Measurements from ENCODE around the gene TMEM108. TPM values are rescaled to one million over a fixed set of nuclear protein-coding genes. Genes with fewer than 3 reads are reported as not detected.

Gene TMEM108
- total RNA-seq, 3 donors from 2014 or later = not detected

- Mint-ChIP-seq H3K4me1 (ENCODE audit: low read depth) (peaks cover 3% of the 10 kb centered on the region), H3K4me3 (no peak overlapping the region)
These were observed 2.7 kb downstream of the TMEM108 start for GRCh38 chr3:133040696-133041523.

GRCh38 chr3:133041524-133041829 lies 3.3 kb downstream of the TMEM108 start:
- H3K4me3 Mint-ChIP-seq = no peak overlapping the region
- H3K36me3 Mint-ChIP-seq (ENCODE audit: insufficient read depth) = no peaks in the 10 kb centered on the region
- no peak for DNase-seq
- ATAC-seq = no peak
- peaks cover 35% of the 10 kb centered on the region for H3K27me3 Mint-ChIP-seq (ENCODE audit: low read depth)
- H3K4me1 Mint-ChIP-seq (ENCODE audit: low read depth) = peaks cover 3% of the 10 kb centered on the region
- H3K9me3 Mint-ChIP-seq = no peaks in the 10 kb centered on the region

More at GRCh38 chr3:133040696-133041523, 2.7 kb downstream of the TMEM108 start:
- Mint-ChIP-seq H3K9me3 (no peaks in the 10 kb centered on the region), H3K36me3 (ENCODE audit: insufficient read depth) (no peaks in the 10 kb centered on the region), H3K27me3 (ENCODE audit: low read depth) (peaks cover 39% of the 10 kb centered on the region)
- DNase-seq (no peak), ATAC-seq (no peak)

GRCh38 chr3:133042778-133043177 lies 4.6 kb downstream of the TMEM108 start:
- Mint-ChIP-seq H3K4me3 (no peak overlapping the region), H3K9me3 (no peaks in the 10 kb centered on the region), H3K36me3 (ENCODE audit: insufficient read depth) (no peaks in the 10 kb centered on the region), H3K27me3 (ENCODE audit: low read depth) (peaks cover 25% of the 10 kb centered on the region), H3K4me1 (ENCODE audit: low read depth) (peaks cover 3% of the 10 kb centered on the region)
- DNase-seq (no peak), ATAC-seq (no peak)

- H3K36me3 Mint-ChIP-seq (ENCODE audit: insufficient read depth) = no peaks in the 10 kb centered on the region
- peaks cover 2% of the 10 kb centered on the region for H3K27me3 Mint-ChIP-seq (ENCODE audit: low read depth)
- no peak overlapping the region for H3K4me3 Mint-ChIP-seq
- no peaks in the 10 kb centered on the region for H3K9me3 Mint-ChIP-seq
- no peaks in the 10 kb centered on the region for H3K4me1 Mint-ChIP-seq (ENCODE audit: low read depth)
- DNase-seq = no peak
- ATAC-seq = no peak
These were observed 9.8 kb downstream of the TMEM108 start for GRCh38 chr3:133047980-133048379.

- no peak for ATAC-seq
- Mint-ChIP-seq H3K27me3 (ENCODE audit: low read depth) (peaks cover 2% of the 10 kb centered on the region), H3K4me3 (no peak overlapping the region), H3K9me3 (no peaks in the 10 kb centered on the region), H3K36me3 (ENCODE audit: insufficient read depth) (no peaks in the 10 kb centered on the region), H3K4me1 (ENCODE audit: low read depth) (no peaks in the 10 kb centered on the region)
- DNase-seq = no peak
These were observed 11.3 kb downstream of the TMEM108 start for GRCh38 chr3:133049491-133049890.

GRCh38 chr3:133050891-133051290 lies 12.7 kb downstream of the TMEM108 start:
- peaks cover 2% of the 10 kb centered on the region for H3K27me3 Mint-ChIP-seq (ENCODE audit: low read depth)
- no peaks in the 10 kb centered on the region for H3K4me1 Mint-ChIP-seq (ENCODE audit: low read depth)
- H3K9me3 Mint-ChIP-seq = no peaks in the 10 kb centered on the region
- no peaks in the 10 kb centered on the region for H3K36me3 Mint-ChIP-seq (ENCODE audit: insufficient read depth)
- no peak overlapping the region for H3K4me3 Mint-ChIP-seq
- no peak for DNase-seq
- ATAC-seq = no peak

GRCh38 chr3:133053532-133053931 lies 15.3 kb downstream of the TMEM108 start:
- no peak overlapping the region for H3K4me3 Mint-ChIP-seq
- H3K9me3 Mint-ChIP-seq = no peaks in the 10 kb centered on the region
- H3K36me3 Mint-ChIP-seq (ENCODE audit: insufficient read depth) = no peaks in the 10 kb centered on the region
- H3K4me1 Mint-ChIP-seq (ENCODE audit: low read depth) = no peaks in the 10 kb centered on the region
- no peaks in the 10 kb centered on the region for H3K27me3 Mint-ChIP-seq (ENCODE audit: low read depth)
- ATAC-seq (no peak), DNase-seq (no peak)

GRCh38 chr3:133054586-133054985 lies 16.4 kb downstream of the TMEM108 start:
- Mint-ChIP-seq H3K36me3 (ENCODE audit: insufficient read depth) (no peaks in the 10 kb centered on the region), H3K4me1 (ENCODE audit: low read depth) (no peaks in the 10 kb centered on the region), H3K9me3 (no peaks in the 10 kb centered on the region), H3K27me3 (ENCODE audit: low read depth) (no peaks in the 10 kb centered on the region), H3K4me3 (no peak overlapping the region)
- no peak for ATAC-seq
- no peak for DNase-seq

GRCh38 chr3:133055339-133055738 lies 17.1 kb downstream of the TMEM108 start:
- Mint-ChIP-seq H3K4me1 (ENCODE audit: low read depth) (no peaks in the 10 kb centered on the region), H3K27me3 (ENCODE audit: low read depth) (no peaks in the 10 kb centered on the region), H3K9me3 (no peaks in the 10 kb centered on the region), H3K4me3 (no peak overlapping the region), H3K36me3 (ENCODE audit: insufficient read depth) (no peaks in the 10 kb centered on the region)
- ATAC-seq = no peak
- DNase-seq = no peak

- Mint-ChIP-seq H3K36me3 (ENCODE audit: insufficient read depth) (no peaks in the 10 kb centered on the region), H3K9me3 (no peaks in the 10 kb centered on the region), H3K4me3 (no peak overlapping the region), H3K4me1 (ENCODE audit: low read depth) (no peaks in the 10 kb centered on the region), H3K27me3 (ENCODE audit: low read depth) (peaks cover 4% of the 10 kb centered on the region)
- DNase-seq (no peak), ATAC-seq (no peak)
These were observed 20.1 kb downstream of the TMEM108 start for GRCh38 chr3:133058243-133058642.

GRCh38 chr3:133058831-133059230 lies 20.6 kb downstream of the TMEM108 start:
- Mint-ChIP-seq H3K4me3 (no peak overlapping the region), H3K9me3 (no peaks in the 10 kb centered on the region), H3K27me3 (ENCODE audit: low read depth) (peaks cover 4% of the 10 kb centered on the region), H3K4me1 (ENCODE audit: low read depth) (no peaks in the 10 kb centered on the region), H3K36me3 (ENCODE audit: insufficient read depth) (no peaks in the 10 kb centered on the region)
- ATAC-seq (no peak), DNase-seq (no peak)

GRCh38 chr3:133065193-133065961 lies 27.2 kb downstream of the TMEM108 start:
- no peaks in the 10 kb centered on the region for H3K4me1 Mint-ChIP-seq (ENCODE audit: low read depth)
- DNase-seq (no peak), ATAC-seq (no peak)
- peaks cover 4% of the 10 kb centered on the region for H3K27me3 Mint-ChIP-seq (ENCODE audit: low read depth)
- no peaks in the 10 kb centered on the region for H3K36me3 Mint-ChIP-seq (ENCODE audit: insufficient read depth)
- no peak overlapping the region for H3K4me3 Mint-ChIP-seq
- no peaks in the 10 kb centered on the region for H3K9me3 Mint-ChIP-seq

GRCh38 chr3:133066026-133066425 lies 27.8 kb downstream of the TMEM108 start:
- ATAC-seq (no peak), DNase-seq (no peak)
- Mint-ChIP-seq H3K36me3 (ENCODE audit: insufficient read depth) (no peaks in the 10 kb centered on the region), H3K4me3 (no peak overlapping the region), H3K4me1 (ENCODE audit: low read depth) (no peaks in the 10 kb centered on the region), H3K9me3 (no peaks in the 10 kb centered on the region), H3K27me3 (ENCODE audit: low read depth) (peaks cover 4% of the 10 kb centered on the region)

GRCh38 chr3:133069556-133070286 lies 31.5 kb downstream of the TMEM108 start:
- no peak for DNase-seq
- Mint-ChIP-seq H3K4me3 (no peak overlapping the region), H3K27me3 (ENCODE audit: low read depth) (no peaks in the 10 kb centered on the region), H3K4me1 (ENCODE audit: low read depth) (no peaks in the 10 kb centered on the region), H3K9me3 (no peaks in the 10 kb centered on the region), H3K36me3 (ENCODE audit: insufficient read depth) (no peaks in the 10 kb centered on the region)
- ATAC-seq = no peak
